Activated CD4-positive, alpha-beta T cell treated with anti-CD3 and anti-CD28 coated beads, Interleukin-2, Interleukin-4, amounts not matched to agents 100 ng/mL and 50 ng/mL, durations not matched to agents 16 hours and 8 hours (primary cell): Measurements from ENCODE around the gene ASCL1.

Source experiments
- DNase-seq: peaks from one replicate; pipeline ENCODE4 v3.0.0-alpha.2; 2020; ENCODE audit warnings: low spot score

ASCL1 gene

DNA sequence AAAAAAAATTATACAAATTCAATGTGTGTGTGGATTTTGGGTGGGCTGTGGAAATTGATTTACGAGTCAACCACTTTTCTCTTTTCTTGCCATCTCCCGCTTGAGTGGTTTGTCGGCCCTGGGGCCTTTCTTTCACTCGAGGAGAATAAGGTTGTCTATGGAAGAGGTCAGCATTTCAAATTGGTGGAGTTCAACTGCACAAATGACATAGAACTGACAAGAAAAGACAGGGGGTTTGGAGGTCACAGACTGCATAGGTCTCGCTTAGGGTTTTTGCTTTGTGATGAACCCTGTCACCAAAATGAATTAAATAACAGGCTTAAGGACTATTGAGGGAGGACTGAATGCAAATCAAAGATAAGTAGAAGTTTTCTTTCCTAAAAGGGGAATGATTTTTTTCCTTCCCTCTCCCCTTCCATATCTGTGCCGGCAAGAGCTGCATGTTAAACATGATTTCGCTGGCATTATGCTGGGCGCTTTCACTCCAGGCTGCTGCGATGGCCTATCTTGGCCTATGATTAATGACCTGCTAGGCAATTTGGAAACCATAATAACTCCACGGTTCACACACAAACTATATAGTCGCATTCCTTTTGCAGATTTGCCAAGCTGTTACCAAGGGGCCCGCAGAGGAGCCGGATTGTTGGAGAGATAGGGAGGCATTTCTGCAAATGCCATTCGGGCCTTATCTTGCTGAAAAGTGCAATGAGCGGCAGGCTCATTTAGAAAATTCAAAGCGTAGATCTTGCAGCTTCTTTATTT lies 20.7 kb downstream of the ASCL1 start:
- no peak for DNase-seq

GRCh38 chr12:102980350-102980749 lies 22.9 kb downstream of the ASCL1 start:
- DNase-seq = no peak

- no peak for DNase-seq
Measured at GRCh38 chr12:102990419-102990818, 32.9 kb downstream of the ASCL1 start.

- DNase-seq = no peak
Measured at GRCh38 chr12:102992297-102992696, 34.8 kb downstream of the ASCL1 start.

GRCh38 chr12:102992720-102993119 lies 35.2 kb downstream of the ASCL1 start:
- no peak for DNase-seq

DNA sequence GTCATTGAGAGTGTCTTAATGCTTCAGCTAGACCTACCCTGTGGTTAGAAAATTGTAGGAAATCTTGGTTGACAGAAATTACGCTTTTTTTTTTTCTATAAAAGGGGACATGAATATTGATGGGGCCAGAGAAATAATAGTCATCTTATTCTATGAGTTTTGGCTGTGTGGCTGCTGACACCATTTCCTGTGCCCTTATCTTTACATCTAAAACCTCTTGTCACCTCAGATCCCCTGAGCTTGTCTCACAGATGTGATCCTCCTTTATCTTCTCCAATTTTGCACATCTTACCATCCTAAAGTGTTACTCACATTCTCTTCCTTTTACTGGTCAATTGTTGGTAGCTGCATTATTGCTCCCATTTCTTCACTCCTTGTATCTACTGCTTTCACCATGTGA lies 36.1 kb downstream of the ASCL1 start:
- peak; percentile 3 for DNase-seq

GRCh38 chr12:102995372-102995771 lies 37.9 kb downstream of the ASCL1 start:
- no peak for DNase-seq
